B cell (primary cell): ENCODE measurements around the gene ZSWIM4. TPM values are rescaled to one million over a fixed set of nuclear protein-coding genes. Genes with fewer than 3 reads are reported as not detected.

Experiments used
- ATAC-seq: fragments of 200-7000 bp; cut with Tn5 transposase; one replicate; pipeline ENCODE4 v1.10.0; 2021; ENCODE audit warnings: low read depth, mild to moderate bottlenecking, moderate number of reproducible peaks, moderate library complexity
- CTCF ChIA-PET: fragments of 350-600 bp; sonication (Branson Sonifier 250); formaldehyde crosslinking; loops from one replicate; lab custom pipeline; 2021; ENCODE audit warnings: antibody characterized with exemption, inconsistent platforms; lab: Charles Lee
- POLR2A ChIA-PET: fragments of 350-600 bp; sonication (Branson Sonifier 250); formaldehyde crosslinking; loops from one replicate; lab custom pipeline; 2021; ENCODE audit warnings: antibody characterized with exemption; lab: Charles Lee
- DNase-seq: peaks from one replicate; pipeline ENCODE4 v3.0.0; 2013
- H2AFZ ChIP-seq: 2 replicates; pipeline ENCODE4 v1.6.1; 2012; ENCODE audit warnings: mild to moderate bottlenecking, low read depth, low read length; ENCODE audit not compliant: insufficient read depth, poor library complexity, severe bottlenecking
- H3K27ac ChIP-seq, 2 donors: 1 replicate in 1 of 2; 2 replicates in 1 of 2; pipeline ENCODE4 v1.5.1; 2012 to 2013; ENCODE audit warnings: low read length in 2 of 2, mild to moderate bottlenecking in 2 of 2, moderate library complexity in 1 of 2
- H3K27me3 ChIP-seq, 4 experiments: fragments of 200-600 bp in 1 of 4; sonication (generic) in 1 of 4; replicated peaks in 1 of 4; 1 replicate in 2 of 4; 2 replicates in 2 of 4; pipeline versions ENCODE4 v1.6.1 to v1.7.0; 2013 to 2016; ENCODE audit warnings: low read length in 3 of 4, mild to moderate bottlenecking in 2 of 4, mixed read lengths in 1 of 4, moderate library complexity in 1 of 4; ENCODE audit not compliant: insufficient read depth in 4 of 4, control insufficient read depth in 3 of 4; ENCODE audit errors: control extremely low read depth in 1 of 4
- H3K36me3 ChIP-seq, 2 experiments: replicated peaks in 1 of 2; 1 replicate in 1 of 2; 2 replicates in 1 of 2; pipeline versions ENCODE4 v1.6.1 to v1.7.1; 2013; ENCODE audit warnings: low read length in 1 of 2; ENCODE audit not compliant: insufficient read depth in 2 of 2, control insufficient read depth in 1 of 2; ENCODE audit errors: control extremely low read depth in 1 of 2, extremely low read depth in 1 of 2
- H3K4me1 ChIP-seq, 2 donors: fragments of 200-600 bp in 1 of 2; sonication (generic) in 1 of 2; 1 replicate in 1 of 2; 2 replicates in 1 of 2; pipeline versions ENCODE4 v1.5.1 to v1.6.1; 2013 to 2017; ENCODE audit warnings: low read length in 2 of 2; ENCODE audit not compliant: control insufficient read depth in 2 of 2, insufficient read depth in 2 of 2
- H3K4me2 ChIP-seq: replicated peaks from 2 replicates; pipeline ENCODE3; 2012; ENCODE audit warnings: mild to moderate bottlenecking, low read depth, low read length; ENCODE audit not compliant: poor library complexity, severe bottlenecking
- H3K4me3 ChIP-seq, 5 experiments: fragments of 200-600 bp in 1 of 5; sonication (generic) in 1 of 5; 1 replicate in 3 of 5; 2 replicates in 2 of 5; pipeline versions ENCODE4 v1.5.1 to v1.7.0; 2011 to 2016; ENCODE audit warnings: low read length in 4 of 5, mild to moderate bottlenecking in 4 of 5, low read depth in 2 of 5, control low read depth in 1 of 5, moderate library complexity in 1 of 5; ENCODE audit not compliant: insufficient read depth in 1 of 5; ENCODE audit errors: control extremely low read depth in 1 of 5, extremely low read depth in 1 of 5
- H3K79me2 ChIP-seq: fragments of 200-600 bp; sonication (generic); one replicate; pipeline ENCODE4 v1.6.0; 2016; ENCODE audit warnings: low read length; ENCODE audit not compliant: control insufficient read depth, insufficient read depth
- H3K9ac ChIP-seq: fragments of 200-600 bp; sonication (generic); 2 replicates; pipeline ENCODE4 v1.6.1; 2017; ENCODE audit warnings: mild to moderate bottlenecking, low read length, moderate library complexity
- H3K9me3 ChIP-seq, 3 donors: one replicate each; pipeline versions ENCODE4 v1.6.1 to v1.7.1; 2013; ENCODE audit warnings: low read length in 2 of 3; ENCODE audit not compliant: control insufficient read depth in 2 of 3, insufficient read depth in 1 of 3; ENCODE audit errors: control extremely low read depth in 1 of 3
- H4K20me1 ChIP-seq: 2 replicates; pipeline ENCODE4 v1.6.0; 2012; ENCODE audit warnings: mild to moderate bottlenecking, low read length; ENCODE audit not compliant: insufficient read depth, control insufficient read depth, poor library complexity, severe bottlenecking
- H3K27ac Mint-ChIP-seq: one replicate; pipeline ENCODE4 v1.8.0; 2021; ENCODE audit warnings: mixed read lengths
- H3K27me3 Mint-ChIP-seq: one replicate; pipeline ENCODE4 v1.8.0; 2021; ENCODE audit warnings: mixed read lengths
- H3K4me1 Mint-ChIP-seq: one replicate; pipeline ENCODE4 v1.8.0; 2021; ENCODE audit warnings: mixed read lengths
- H3K4me3 Mint-ChIP-seq: one replicate; pipeline ENCODE4 v1.8.0; 2021; ENCODE audit warnings: mixed read lengths
- H3K9me3 Mint-ChIP-seq: one replicate; pipeline ENCODE4 v1.8.0; 2022; ENCODE audit warnings: mixed read lengths; ENCODE audit not compliant: insufficient read depth
- EZH2 ChIP-seq: IDR thresholded peaks from 2 replicates; pipeline ENCODE4 v1.6.1; 2012; ENCODE audit warnings: borderline replicate concordance, low read depth, mild to moderate bottlenecking, moderate library complexity, low read length; ENCODE audit not compliant: insufficient read depth, poor library complexity, severe bottlenecking
- WGBS: methylation state at CpG from one replicate; pipeline ENCODE4 v1.1.5; 2013; ENCODE audit warnings: missing lambda C conversion rate; ENCODE audit not compliant: insufficient coverage; 5-methylcytosine and 5-hydroxymethylcytosine counted together
- intact Hi-C: fragments of 100-400 bp; cut with micrococcal nuclease; formaldehyde crosslinking; loops from one replicate; pipeline ENCODE4 v1.10.0; 2022
- polyA plus RNA-seq: library from polyadenylated mRNA; depleted of rRNA; stranded (reverse); fragments of >200 nt; gene quantifications from 2 replicates; pipeline ENCODE4 v1.2.3, GENCODE V29; 2012
- total RNA-seq, 2 donors: library from RNA; stranded (reverse); fragments of 120-200 nt in 1 of 2; gene quantifications; 1 replicate in 1 of 2; 2 replicates in 1 of 2; pipeline versions ENCODE4 v1.2.3 to v1.2.4, GENCODE V29; 2013 to 2022
- TF ChIP-seq, protein P1 (sequence below): fragments of 200-600 bp; IDR thresholded peaks from one replicate; pipeline ENCODE4 v1.8.0; 2022; ENCODE audit warnings: antibody characterized with exemption, mild to moderate bottlenecking

ZSWIM4 gene
- total and polyA plus RNA-seq, 2 donors (not counting 1 experiment from before 2014, with no cell fraction given): 2.6 to 10.6 TPM

DNA sequence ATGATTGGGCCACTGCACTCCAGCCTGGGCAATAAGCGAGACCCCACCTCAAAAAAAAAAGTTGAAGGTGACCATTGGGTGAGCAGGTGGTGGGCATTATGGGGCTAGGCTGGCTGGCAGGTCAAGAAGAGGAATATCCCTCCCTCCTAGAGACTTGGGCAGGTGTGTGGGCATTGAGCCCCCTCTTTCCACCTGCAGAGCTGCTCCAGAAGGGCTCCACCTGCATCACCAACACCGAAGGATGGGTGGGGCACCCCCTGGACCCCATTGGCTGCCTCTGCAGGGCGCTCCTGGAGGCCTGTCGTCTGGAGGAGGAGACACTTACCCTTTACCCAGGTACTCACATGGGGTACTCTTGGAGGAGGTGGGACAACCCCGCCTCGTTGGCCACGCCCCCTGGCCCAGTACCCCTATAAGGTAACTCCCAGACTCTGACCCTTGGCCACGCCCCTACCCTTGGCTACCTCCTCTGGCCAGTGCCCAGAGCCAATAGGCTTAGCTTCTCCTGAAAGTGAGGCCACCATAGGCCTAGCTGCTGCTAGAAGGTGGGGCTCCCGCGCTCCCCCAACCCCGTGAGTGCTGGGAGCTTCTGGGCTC is 21.9 kb downstream of the ZSWIM4 start:
- POLR2A ChIA-PET: interaction anchor here (1.0 kb wide), 1 partner anchor 22 kb away, joined by 3 read pairs; the partner anchor contains the start of gene ZSWIM4
- no peaks in the 10 kb centered on the region for H4K20me1 ChIP-seq
- peaks cover 3% of the 10 kb centered on the region for H3K4me1 Mint-ChIP-seq
- H3K9me3 ChIP-seq: peaks cover 0 to 6% (median 0%) of the 10 kb centered on the region in 3 donors
- H2AFZ ChIP-seq: peak overlapping the region; percentile 38
- peaks cover 2 to 7% of the 10 kb centered on the region in 2 experiments for H3K36me3 ChIP-seq
- CTCF ChIA-PET: no interaction called here
- H3K4me3 ChIP-seq: peak overlapping the region in 2 of 5 experiments; percentile 33 to 43
- peak overlapping the region; percentile 53 for H3K4me3 Mint-ChIP-seq
- H3K27ac Mint-ChIP-seq: no peak overlapping the region
- H3K4me1 ChIP-seq: peaks cover 0 to 3% of the 10 kb centered on the region in 2 donors
- no peak overlapping the region for H3K27ac ChIP-seq
- TF ChIP-seq, protein P1, sequence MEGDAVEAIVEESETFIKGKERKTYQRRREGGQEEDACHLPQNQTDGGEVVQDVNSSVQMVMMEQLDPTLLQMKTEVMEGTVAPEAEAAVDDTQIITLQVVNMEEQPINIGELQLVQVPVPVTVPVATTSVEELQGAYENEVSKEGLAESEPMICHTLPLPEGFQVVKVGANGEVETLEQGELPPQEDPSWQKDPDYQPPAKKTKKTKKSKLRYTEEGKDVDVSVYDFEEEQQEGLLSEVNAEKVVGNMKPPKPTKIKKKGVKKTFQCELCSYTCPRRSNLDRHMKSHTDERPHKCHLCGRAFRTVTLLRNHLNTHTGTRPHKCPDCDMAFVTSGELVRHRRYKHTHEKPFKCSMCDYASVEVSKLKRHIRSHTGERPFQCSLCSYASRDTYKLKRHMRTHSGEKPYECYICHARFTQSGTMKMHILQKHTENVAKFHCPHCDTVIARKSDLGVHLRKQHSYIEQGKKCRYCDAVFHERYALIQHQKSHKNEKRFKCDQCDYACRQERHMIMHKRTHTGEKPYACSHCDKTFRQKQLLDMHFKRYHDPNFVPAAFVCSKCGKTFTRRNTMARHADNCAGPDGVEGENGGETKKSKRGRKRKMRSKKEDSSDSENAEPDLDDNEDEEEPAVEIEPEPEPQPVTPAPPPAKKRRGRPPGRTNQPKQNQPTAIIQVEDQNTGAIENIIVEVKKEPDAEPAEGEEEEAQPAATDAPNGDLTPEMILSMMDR: no peak
- no peak for TF ChIP-seq EZH2
- intact Hi-C loops: no loop called here
- DNase-seq: peak; percentile 36
- H3K79me2 ChIP-seq: no peaks in the 10 kb centered on the region
- WGBS: 87% methylated on average over 7 of the region's 11 CpGs
- no peak overlapping the region for H3K9ac ChIP-seq
- ATAC-seq: peak; percentile 55
- no peaks in the 10 kb centered on the region for H3K9me3 Mint-ChIP-seq
- H3K27me3 Mint-ChIP-seq: no peaks in the 10 kb centered on the region
- H3K4me2 ChIP-seq: peak overlapping the region; percentile 76
- no peaks in the 10 kb centered on the region for H3K27me3 ChIP-seq
